ENCODE results near the gene ANKRD28.
A peak's percentile ranks its signal among the peaks of the same experiment; 100 is the strongest.

Gene ANKRD28

DNA sequence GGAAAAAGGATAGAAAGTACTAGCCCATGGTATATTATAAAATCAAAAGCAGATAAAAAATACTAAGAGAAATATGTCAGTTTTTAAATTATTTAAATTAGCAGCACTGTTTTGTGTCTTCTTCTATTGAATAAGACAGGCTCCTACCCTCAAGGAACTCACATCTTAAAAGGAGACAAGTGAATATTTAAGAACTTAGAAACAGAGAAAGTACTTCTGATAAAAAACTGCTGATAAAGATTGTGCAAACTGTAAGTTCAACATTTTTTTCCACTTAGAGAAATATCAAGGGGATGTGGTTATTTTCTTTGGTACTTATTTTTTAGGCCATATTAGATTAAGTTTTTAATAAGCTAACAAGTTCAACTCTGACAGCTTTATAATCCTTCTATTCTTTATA lies 3.0 kb upstream of the ANKRD28 start:
- DNase-seq: no peak

DNA sequence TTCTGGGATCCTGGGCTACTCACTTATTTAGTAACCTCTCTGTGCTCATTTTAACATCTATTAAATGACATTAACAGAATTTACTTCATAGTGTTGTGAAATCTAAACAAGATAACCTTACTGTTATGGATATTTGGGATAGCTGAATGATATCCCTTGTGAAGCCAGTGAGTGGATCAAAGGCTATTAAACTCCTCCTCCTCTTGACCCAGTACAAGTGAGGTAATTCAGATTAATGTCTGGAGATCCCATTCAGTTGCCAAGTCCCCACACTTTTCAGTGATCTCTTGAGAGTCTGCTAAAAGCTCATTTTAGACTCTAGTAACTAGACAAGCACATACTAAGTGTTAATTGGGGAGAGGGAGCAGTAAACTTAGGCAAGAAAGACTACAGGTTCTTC lies 2.5 kb upstream of the ANKRD28 start:
- DNase-seq: no peak

DNA sequence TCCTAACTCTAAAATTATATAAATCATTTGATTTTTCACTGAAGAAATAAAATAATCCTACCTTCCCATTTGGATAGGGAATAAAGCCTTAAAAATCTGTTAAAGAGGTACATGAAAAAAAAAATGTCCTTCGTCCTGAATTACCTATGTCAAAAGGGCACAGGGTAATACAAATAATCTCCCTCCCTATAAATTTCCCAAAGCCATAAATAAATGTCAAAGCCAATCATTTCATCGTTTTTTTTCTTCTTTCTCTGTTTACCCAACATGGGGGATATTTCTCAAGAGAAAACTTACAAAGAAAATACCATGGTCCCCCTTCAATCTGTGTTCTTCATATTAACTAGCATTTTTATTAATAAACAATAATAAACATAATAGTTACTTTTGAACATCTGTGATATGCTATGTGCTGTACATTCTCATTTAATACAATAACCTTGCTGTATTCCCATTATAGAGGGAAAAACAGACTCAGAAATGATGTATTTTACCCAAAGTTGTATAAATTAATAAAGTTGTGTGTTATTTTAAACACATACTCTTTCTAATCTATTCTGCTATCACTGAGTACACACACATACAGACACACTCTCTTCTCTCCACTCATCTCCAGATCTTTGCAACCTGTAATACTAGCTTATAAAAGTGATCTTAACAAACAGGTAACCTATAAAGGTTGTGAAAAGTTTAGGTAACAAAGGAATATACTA lies 910 bp upstream of the ANKRD28 start:
- DNase-seq: no peak

DNA sequence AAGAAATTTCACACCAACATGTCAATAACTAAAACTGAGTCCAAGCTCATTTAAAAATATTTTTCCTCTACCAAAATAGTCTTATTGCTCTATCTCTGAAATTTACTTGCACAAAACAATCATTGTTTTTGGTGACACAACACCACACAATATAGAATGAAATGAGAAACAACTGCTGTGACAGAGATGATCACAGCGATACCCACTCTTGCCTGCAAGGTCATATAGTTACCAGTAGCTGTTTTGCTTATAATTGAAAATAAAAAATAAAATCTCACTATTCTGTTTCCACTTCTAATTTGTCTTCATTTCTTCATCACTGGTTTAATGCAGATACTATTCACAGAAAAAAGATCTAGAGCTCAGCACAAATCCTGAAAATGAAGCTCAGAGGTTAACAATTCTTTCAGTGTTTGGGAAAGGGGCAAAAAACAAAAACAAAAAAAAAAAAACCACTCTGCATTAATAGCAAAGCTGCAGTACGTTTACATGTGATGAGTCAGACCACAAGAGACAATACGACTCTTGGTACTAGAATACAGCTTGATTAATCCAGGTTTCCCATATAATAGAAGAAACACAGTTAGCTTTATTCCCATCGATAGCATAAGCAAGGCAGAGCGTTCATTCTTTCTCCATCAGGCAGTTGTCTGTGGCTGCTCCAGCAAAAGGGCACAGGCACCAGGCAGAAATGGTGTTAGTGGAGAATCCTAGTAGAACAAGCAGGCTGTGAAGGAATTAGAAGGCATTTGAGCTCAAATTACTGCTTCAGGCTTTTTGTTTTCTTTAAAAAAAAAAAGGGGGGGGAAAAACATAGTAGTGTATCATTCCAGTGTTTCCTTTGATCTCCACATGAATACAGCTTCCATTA lies 773 bp downstream of the ANKRD28 start:
- peak; percentile 40 for DNase-seq

DNA sequence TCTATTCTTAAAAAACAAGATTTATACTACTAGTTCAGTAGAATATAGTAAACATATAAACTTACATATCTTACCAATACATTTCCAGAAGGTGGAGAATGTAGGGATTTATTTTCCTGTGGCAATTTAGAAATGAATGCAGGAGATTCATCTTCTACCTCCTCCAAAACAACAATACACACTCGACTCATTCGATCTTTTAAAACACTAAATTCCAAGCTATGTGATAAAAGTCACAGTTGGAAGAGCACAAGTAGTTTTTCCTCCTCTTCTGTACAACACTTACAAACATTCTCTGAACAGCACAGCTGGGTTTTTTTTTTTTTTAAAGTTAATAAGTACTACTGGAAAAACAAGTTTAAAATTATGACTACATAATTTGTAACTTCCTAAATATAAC lies 1.4 kb downstream of the ANKRD28 start:
- no peak for DNase-seq

DNA sequence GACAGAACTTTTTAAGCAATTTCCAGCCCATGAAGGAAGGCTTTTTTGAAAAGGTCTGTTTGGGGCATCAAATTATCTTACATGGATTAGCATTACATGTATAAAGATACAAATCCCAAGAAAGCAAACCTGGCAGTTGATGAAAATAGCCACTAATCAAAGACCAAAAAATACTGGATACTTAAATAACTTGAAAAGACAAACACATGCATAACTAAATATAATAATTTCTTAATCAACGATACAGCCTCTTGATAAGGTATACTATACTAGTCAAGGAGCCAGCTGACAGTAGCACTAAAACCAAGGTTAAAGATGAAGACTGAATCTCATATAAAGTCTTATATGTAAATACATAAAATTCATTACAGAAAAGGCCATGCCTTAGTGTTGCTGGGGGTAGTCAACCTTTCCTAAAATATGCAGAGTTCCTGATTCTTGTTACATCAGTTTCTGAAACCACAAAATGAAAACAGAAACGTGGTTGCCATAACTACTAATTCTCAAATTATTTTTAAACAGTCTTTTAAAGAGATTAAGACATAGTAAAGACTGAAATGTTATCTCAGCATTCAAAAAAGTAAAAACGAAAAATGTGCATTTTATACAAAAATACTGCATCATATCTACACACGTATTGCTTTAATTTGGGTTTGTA lies 2.0 kb downstream of the ANKRD28 start:
- peak; percentile 66 for DNase-seq

DNA sequence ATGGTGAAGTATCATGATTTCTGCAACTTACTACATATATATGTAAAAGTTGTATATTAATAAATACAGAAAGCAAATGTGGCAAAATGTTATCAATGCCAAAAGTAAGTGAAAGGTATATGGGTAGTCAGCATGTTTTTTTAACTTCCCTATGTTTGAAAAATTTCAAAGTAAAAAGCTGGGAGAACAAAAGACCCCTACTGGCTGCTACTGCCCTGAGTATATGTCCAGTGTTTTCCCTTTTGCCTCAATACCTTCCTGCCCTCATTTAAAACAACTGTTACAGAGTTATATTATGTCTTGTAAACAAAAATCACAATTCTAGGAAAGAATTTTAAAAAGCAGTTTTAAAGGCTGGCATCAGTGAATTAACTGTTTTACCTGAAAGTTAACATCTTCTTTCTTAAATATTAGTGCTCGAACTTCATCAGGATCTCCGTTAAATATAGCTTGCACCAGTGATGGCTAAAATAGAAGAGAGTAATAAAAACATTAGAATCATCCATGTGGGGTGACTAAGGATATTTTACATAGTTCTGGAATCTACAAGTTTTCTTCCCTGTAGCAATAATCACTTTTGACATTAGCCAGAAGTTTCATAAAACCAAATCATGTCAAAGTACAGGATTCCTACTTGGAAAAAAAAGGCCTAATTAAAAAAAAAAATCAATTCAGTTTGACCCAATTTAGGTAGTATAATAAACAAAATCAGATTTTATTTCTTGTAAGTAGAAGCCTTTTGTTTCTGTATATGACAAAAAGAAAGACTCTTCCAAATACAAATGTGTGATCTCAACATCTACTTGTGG lies 2.7 kb downstream of the ANKRD28 start:
- no peak for DNase-seq

DNA sequence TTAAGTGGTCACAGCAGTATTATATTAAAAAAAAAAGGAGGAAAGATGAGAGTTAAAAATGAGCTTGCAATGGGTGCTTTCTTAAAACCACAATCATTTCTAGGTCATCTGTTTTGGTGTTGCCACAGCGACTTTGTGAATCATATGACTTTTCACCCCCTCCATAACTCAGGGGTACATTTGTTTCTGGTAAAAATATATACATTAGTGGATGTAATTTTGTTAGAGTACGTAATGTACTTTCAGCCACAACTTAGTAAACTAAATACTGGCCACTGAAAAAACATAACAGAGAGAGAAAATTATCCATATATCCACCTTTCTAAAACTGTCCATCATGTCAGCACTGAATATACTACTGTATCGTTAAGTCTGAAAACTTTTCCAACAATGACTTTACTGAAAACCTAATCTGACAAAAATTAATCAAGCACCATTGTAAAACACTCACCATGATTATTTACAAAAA lies 3.4 kb downstream of the ANKRD28 start:
- peak; percentile 71 for DNase-seq

DNA sequence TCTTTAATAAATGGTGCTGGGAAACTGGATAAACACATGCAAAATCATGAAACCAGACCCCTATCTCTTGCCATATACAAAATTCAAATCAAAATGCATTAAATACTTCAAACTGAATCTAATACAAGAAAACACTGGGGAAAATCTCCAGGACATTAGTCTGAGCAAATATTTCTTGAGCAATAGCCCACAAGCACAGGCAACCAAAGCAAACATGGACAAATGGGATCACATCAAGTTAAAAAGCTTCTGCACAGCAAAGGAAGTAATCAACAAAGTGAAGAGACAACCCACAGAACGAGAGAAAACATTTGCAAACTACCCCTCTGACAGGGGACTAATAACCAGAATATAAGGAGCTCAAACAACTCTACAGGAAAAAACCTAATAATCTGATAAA lies 6.3 kb downstream of the ANKRD28 start:
- DNase-seq: no peak

DNA sequence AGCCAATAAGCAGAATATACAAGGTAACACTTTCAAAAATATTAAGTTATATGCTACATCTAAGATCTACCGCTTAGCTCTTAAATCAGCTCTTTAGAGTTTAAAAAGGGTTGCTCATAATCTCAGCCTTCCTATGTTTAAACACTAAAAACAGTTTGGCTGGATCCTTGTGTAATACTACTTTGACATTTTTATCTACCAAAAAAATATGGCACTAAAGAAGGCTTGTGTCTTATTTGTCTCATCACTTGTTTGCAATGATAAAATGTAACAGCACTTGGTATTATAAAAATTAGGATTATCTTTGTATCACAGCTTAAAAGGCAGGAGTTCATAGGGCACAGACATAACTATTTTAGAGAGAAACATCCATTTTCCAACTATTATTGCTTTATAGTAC lies 9.8 kb downstream of the ANKRD28 start:
- DNase-seq: no peak

DNA sequence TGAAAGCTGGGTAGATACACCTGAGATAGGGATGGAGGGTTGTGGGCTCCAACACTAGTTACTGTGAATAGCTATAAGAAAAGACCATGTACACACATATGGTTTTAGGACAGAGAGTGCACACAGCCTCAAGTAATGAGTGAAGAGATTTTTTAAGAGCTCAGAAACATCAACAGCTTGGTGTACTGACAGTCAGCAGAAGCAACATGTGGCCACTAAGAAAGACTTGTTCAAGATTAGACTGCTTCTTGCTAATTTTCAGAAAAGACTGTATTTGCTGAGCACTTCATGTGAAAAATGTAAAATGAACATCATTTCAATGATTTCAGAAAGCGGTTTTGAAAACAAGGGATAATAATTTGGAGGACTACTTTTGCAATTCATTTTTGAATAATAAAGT lies 10.3 kb downstream of the ANKRD28 start:
- no peak for DNase-seq

DNA sequence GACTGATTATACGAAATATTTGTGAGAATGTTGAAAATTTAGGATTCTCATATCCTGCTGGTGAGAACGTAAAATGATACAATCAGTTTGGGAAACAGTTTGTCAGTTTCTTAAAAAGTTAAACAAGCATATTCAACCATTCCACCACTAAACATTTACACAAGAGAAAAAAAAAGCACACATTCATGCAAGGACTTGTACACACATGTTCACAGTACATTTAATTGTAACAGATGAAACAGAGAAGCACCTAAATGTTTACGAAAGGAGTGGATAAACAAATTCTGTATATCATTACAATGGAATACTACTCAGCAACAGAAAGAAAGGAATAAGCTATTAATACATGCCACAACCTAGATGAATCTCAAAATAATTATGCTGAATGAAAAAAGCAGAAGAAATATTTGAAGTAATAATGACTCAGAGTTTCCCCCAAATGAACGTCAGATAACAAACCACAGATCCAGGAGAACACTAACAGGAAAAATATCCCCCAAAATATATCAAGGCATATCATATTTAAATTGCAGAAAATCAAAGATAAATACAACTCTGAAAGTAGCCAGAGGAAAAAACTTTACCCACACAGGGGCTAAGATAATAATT lies 14.3 kb downstream of the ANKRD28 start:
- DNase-seq: no peak

DNA sequence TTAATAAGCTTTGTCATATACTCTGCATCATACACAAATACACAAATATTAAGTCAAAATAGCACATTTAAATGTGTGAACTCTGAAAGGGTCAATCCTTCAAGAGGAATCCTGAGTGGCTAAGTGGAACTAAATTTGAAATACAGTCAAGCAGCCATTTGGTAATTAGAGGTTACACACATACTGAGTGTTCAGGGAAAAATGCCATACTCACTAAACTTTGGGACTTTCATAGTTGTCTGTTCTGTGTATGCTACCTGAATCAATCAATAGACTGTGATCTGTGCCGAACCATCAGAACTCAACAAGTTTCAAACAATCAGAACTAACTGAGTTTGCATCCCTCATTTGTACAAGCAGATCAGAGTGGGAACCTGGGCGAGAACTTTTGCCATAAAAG lies 15.3 kb downstream of the ANKRD28 start:
- DNase-seq: no peak

DNA sequence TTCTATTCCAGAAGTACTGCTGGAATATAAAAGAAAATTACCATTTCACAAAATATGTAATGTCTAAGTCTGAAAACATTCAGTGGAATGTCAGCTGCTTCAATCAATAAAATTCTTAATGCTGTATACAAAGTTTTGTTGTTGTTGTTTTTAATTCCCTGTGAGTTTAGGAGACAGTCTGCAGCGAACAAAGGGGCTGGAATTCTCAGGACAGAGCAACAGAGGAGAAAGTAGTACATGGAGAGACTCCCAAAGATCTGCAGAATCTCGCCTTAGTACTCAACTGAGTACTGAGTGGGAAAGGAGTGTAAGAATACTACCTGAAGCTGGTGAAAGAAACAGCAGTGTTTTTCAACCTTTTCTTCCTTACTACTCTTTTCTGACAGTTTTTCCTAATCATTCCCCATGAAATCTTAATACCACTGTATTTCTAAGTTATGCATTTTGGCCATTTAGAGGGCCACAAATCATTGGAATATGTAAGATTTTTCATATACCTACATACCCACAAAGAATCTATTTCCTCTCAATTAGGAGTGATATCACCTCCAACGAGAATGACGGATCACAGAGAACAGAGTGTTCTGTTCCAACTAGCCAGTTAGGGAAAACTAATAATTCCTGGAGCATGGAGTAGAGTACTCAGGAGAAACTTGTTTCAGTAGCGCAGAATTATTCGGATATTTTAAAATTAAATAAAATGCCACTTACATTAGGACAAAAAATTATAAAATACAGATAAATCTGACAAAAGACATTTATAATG lies 16.0 kb downstream of the ANKRD28 start:
- DNase-seq: no peak

DNA sequence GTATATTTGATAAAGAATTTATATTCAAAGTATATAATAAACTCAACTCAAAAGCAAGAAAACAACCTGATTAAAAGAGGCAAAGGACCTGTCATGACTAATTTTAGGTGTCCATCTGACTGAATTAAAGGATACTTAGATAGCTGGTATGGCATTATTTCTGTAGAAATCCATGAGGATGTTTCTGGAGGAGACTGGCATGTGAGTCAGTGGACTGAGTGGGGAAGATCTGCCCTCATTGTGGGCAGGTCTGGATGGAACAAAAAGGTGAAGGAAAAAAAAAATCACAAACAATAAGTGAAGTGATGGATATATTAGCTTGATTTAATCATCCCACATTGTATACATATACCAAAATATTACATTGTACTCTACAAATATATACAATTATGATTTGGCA lies 16.6 kb downstream of the ANKRD28 start:
- no peak for DNase-seq

DNA sequence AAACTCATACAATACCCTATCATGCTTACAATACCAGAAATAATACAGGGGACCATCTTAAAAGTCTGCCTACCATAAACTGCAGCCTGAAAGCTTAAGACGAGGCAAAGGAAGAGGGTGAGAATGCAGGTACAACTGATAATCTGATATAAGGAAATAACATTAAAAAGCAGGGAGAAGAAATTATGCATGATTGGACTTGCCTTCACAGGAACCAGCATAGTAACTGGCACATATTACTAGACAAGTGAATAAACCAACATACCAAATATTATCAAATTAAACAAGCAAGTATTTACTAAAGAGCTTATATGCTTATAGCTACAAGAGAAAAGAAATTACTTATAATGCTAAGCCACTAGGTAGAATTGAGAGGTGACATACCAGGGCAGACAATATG lies 18.7 kb downstream of the ANKRD28 start:
- no peak for DNase-seq

DNA sequence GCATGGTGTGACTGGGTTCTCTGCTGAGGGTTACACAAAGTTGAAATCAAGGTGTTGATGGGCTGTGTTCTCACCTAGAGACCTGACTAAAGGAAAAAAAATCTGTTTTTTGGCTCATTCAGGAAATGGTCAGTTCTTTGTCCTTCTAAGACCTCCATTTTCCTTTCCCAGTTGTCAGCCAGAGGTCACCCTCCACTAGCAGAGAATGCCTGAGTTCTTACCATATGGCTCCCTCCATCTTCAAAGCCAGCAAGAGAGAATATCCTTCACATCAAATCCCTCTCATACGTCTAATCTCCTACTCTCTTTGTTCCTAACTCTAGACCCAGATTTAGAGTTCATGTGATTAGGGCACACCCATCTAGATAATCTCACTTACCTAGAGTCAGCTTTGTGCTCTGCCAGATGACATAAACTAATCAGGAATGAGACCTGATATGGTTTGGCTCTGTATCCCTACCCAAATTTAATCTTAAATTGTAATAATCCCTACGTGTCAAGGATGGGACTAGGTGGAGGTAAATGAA lies 19.4 kb downstream of the ANKRD28 start:
- no peak for DNase-seq

DNA sequence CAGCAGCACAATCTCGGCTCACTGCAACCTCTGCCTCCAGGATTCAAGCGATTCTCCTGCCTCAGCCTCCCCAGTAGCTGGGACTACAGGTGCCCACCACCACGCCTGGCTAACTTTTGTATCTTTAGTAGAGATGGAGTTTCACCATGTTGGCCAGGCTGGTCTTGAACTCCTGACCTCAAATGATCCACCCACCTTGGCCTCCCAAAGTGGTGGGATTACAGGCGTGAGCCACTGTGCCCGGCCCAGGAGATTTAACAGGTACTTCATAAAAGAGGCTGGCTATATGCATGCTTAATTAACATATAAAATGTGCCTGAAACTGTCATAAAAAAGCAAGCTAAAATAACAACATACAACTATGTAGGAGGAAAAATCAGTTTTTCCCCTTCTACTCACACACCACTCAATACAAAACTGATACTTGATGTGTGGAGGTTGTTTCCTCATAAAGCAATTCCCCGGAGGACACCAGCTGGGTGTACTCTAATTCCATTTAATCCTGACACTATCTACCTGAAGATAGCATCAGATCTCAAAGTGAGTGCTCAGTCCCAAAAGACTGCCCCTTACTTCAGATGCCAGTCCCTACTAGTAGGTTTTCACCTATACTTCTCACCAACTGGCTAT lies 22.7 kb downstream of the ANKRD28 start:
- DNase-seq: peak; percentile 33

DNA sequence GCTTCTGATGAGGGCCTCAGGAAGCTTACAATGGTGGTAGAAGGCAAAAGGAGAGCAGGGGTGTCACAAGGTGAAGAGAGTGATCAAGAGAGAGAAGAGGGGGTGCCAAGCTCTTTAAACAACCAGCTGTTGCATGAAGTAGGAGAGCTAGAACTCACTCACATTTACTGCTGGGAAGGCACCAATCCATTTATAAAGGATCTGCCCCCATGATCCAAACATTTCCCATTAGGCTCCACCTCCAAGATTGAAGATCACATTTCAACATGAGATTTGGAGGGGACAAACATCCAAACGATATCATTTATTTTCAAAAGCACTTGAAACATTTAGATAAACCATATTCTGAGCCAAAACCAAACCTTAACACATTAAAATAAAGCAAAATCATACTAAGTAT lies 26.3 kb downstream of the ANKRD28 start:
- no peak for DNase-seq

DNA sequence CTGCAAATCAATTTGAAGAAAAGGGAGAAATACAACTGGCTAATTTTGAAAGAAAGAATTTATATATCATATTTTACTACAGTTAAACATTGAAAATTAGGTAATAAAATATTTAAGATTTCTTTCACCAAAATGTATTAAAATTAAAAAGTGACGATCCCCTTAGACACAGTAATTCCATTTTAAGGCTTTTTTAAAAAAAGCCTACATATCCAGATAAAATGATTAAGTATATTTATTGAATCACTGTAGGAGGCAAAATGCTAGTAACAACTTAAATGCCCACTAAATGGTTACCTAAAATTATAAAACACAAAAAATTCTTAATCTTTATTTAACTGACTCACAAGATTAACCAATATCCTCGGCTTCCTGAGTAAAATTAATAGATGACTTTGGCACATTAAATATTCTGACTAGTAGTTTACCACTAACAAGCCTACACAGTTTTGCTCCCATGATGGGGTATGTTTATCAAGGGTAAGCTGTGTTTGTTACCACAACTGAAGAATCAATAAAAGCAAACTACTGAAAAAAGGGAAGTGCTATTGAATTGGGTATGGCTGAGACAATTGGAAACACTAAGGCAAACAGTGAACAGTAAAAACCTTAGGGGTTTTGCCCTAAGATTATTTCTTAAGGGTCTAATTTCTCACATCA lies 28.4 kb downstream of the ANKRD28 start:
- no peak for DNase-seq
